ENCODE measurements around the gene SEC31A. TPM values are rescaled to one million over a fixed set of nuclear protein-coding genes. Genes with fewer than 3 reads are reported as not detected.

The SEC31A gene
- total and polyA plus RNA-seq, 5 experiments from 2014 or later: 101 to 145 (median 130) TPM

Other genes with a start within 250 kb of the SEC31A start
- 1 to 10 TPM; 1.0 to 1.1 TPM for gene SCD5, start 92.4 kb downstream of the SEC31A start, total RNA-seq
- 1 to 10 TPM in 2 of 3 donors, under 1 TPM in 1; 0.07 to 4.4 (median 1.0) TPM for gene SCD5, start 92.4 kb downstream of the SEC31A start, polyA plus RNA-seq
- 1 to 10 TPM; 4.1 to 6.0 TPM for gene THAP9, start 9.6 kb upstream of the SEC31A start, total RNA-seq
- gene THAP9, start 9.6 kb upstream of the SEC31A start, polyA plus RNA-seq: 1 to 10 TPM; 1.6 to 2.9 (median 1.7) TPM
- 10 to 100 TPM; 23.6 to 24.1 TPM for gene LIN54, start 119.7 kb upstream of the SEC31A start, total RNA-seq
- 10 to 100 TPM in 1 of 3 donors, 1 to 10 TPM in 2; 9.4 to 10.7 (median 9.5) TPM for gene LIN54, start 119.7 kb upstream of the SEC31A start, polyA plus RNA-seq
- 10 to 100 TPM; 26.1 to 28.9 TPM for gene COPS4, start 144.0 kb upstream of the SEC31A start, total RNA-seq
- gene COPS4, start 144.0 kb upstream of the SEC31A start, polyA plus RNA-seq: 10 to 100 TPM; 58.4 to 62.5 (median 61.2) TPM
- 100 to 1,000 TPM; 222 to 258 TPM for gene PLAC8, start 223.6 kb upstream of the SEC31A start, total RNA-seq
- gene PLAC8, start 223.6 kb upstream of the SEC31A start, polyA plus RNA-seq: 100 to 1,000 TPM; 470 to 615 (median 609) TPM